ENCODE results near the gene DDX27.

DDX27 gene

GRCh38 chr20:49278818-49279676 is 59.8 kb downstream of the DDX27 start:
- no peak for DNase-seq

- no peak for DNase-seq
These were observed 60.7 kb downstream of the DDX27 start for GRCh38 chr20:49279677-49280462.

GRCh38 chr20:49280463-49281058 is 61.3 kb downstream of the DDX27 start:
- no peak for DNase-seq

GRCh38 chr20:49281059-49281912 is 62.1 kb downstream of the DDX27 start:
- no peak for DNase-seq

- DNase-seq = no peak
These were observed 62.8 kb downstream of the DDX27 start for GRCh38 chr20:49281913-49282467.

GRCh38 chr20:49282584-49283171 is 63.5 kb downstream of the DDX27 start:
- no peak for DNase-seq

GRCh38 chr20:49283176-49283702 is 64.0 kb downstream of the DDX27 start:
- no peak for DNase-seq

GRCh38 chr20:49283703-49284625 is 64.7 kb downstream of the DDX27 start:
- DNase-seq = no peak

- no peak for DNase-seq
These were observed 65.6 kb downstream of the DDX27 start for GRCh38 chr20:49284818-49285217.

GRCh38 chr20:49285233-49285668 is 66.0 kb downstream of the DDX27 start:
- DNase-seq = no peak

- DNase-seq = no peak
These were observed 66.7 kb downstream of the DDX27 start for GRCh38 chr20:49285813-49286494.

GRCh38 chr20:49286689-49287551 is 67.7 kb downstream of the DDX27 start:
- DNase-seq = no peak

- DNase-seq = no peak
These were observed 68.5 kb downstream of the DDX27 start for GRCh38 chr20:49287555-49288249.

GRCh38 chr20:49288250-49288751 is 69.1 kb downstream of the DDX27 start:
- no peak for DNase-seq

GRCh38 chr20:49288784-49289696 is 69.8 kb downstream of the DDX27 start:
- DNase-seq = no peak

- no peak for DNase-seq
These were observed 71.5 kb downstream of the DDX27 start for GRCh38 chr20:49290608-49291191.
